Activated T-cell treated with anti-CD3 and anti-CD28 coated beads for 24 hours (primary cell): Measurements from ENCODE around the gene USP17L24.
"Not testable (repeated sequence)": the region's sequence is repeated elsewhere in the genome, so short reads cannot be mapped to it uniquely, and the experiment has no call there.

Experiments
- DNase-seq: peaks from one replicate; pipeline ENCODE4 v3.0.0-alpha.2; 2020; ENCODE audit warnings: low read depth

The USP17L24 gene

GRCh38 chr4:9324865-9325264 lies at the start of gene USP17L24:
Gene USP17L24, plus strand, starts transcription at chr4:9325165. Its CDS starts 0 bp downstream, at chr4:9325165.
- not testable (repeated sequence) for DNase-seq

GRCh38 chr4:9324191-9324590 lies 774 bp upstream of the USP17L24 start:
- DNase-seq = not testable (repeated sequence)

GRCh38 chr4:9329611-9330010 lies 4.6 kb downstream of the USP17L24 start, which contains the start of gene USP17L25:
Gene USP17L25, plus strand, starts transcription at chr4:9329911. Its CDS starts 0 bp downstream, at chr4:9329911.
- DNase-seq = not testable (repeated sequence)

- DNase-seq = not testable (repeated sequence)
These were observed 9.4 kb downstream of the USP17L24 start, which contains the start of gene USP17L26 for GRCh38 chr4:9334358-9334757. Gene USP17L26, plus strand, starts transcription at chr4:9334658. Its CDS starts 0 bp downstream, at chr4:9334658.

GRCh38 chr4:9339103-9339502 lies 14.1 kb downstream of the USP17L24 start, which contains the start of gene USP17L5:
Gene USP17L5, plus strand, starts transcription at chr4:9339403. Its CDS starts 0 bp downstream, at chr4:9339403.
- DNase-seq = not testable (repeated sequence)

GRCh38 chr4:9343848-9344247 lies 18.9 kb downstream of the USP17L24 start, which contains the start of gene USP17L27:
Gene USP17L27, plus strand, starts transcription at chr4:9344148. Its CDS starts 0 bp downstream, at chr4:9344148.
- not testable (repeated sequence) for DNase-seq

- DNase-seq = not testable (repeated sequence)
These were observed 23.6 kb downstream of the USP17L24 start, which contains the start of gene USP17L28 for GRCh38 chr4:9348593-9348992. Gene USP17L28, plus strand, starts transcription at chr4:9348893. Its CDS starts 0 bp downstream, at chr4:9348893.

GRCh38 chr4:9350866-9351265 lies 25.9 kb downstream of the USP17L24 start:
- DNase-seq = not testable (repeated sequence)

GRCh38 chr4:9353338-9353737 lies 28.4 kb downstream of the USP17L24 start, which contains the start of gene USP17L29:
Gene USP17L29, plus strand, starts transcription at chr4:9353638. Its CDS starts 0 bp downstream, at chr4:9353638.
- DNase-seq = not testable (repeated sequence)

GRCh38 chr4:9362829-9363228 lies 37.9 kb downstream of the USP17L24 start, which contains the start of gene USP17L30:
Gene USP17L30, plus strand, starts transcription at chr4:9363129. Its CDS starts 0 bp downstream, at chr4:9363129.
- not testable (repeated sequence) for DNase-seq
